Femur (tissue), 1 donor: Measurements from ENCODE around the gene MYLK.
"Not testable (repeated sequence)": the region's sequence is repeated elsewhere in the genome, so short reads cannot be mapped to it uniquely, and the experiment has no call there.

ENCODE experiments used
- DNase-seq: peaks from one replicate; pipeline ENCODE4 v3.0.0-alpha.2; 2017

MYLK gene

GRCh38 chr3:123719061-123719756, 164.9 kb downstream of the MYLK start:
- peak; percentile 86 for DNase-seq

- no peak for DNase-seq
These were observed 166.0 kb downstream of the MYLK start for GRCh38 chr3:123718108-123718507.

GRCh38 chr3:123717451-123717850, 166.7 kb downstream of the MYLK start:
- DNase-seq, result not testable (repeated sequence)

- peak; percentile 75 for DNase-seq
These were observed 167.7 kb downstream of the MYLK start for GRCh38 chr3:123716411-123716810.

- no peak for DNase-seq
These were observed 170.9 kb downstream of the MYLK start for GRCh38 chr3:123713211-123713610.

- no peak for DNase-seq
These were observed 171.9 kb downstream of the MYLK start for GRCh38 chr3:123712077-123712860.

- DNase-seq, result no peak
These were observed 172.8 kb downstream of the MYLK start for GRCh38 chr3:123711356-123711755.

GRCh38 chr3:123708531-123708930, 175.6 kb downstream of the MYLK start:
- no peak for DNase-seq

- not testable (repeated sequence) for DNase-seq
These were observed 176.5 kb downstream of the MYLK start for GRCh38 chr3:123707641-123708040.

GRCh38 chr3:123706871-123707270, 177.3 kb downstream of the MYLK start:
- DNase-seq, result no peak

- DNase-seq, result no peak
These were observed 178.4 kb downstream of the MYLK start for GRCh38 chr3:123705488-123706285.

- not testable (repeated sequence) for DNase-seq
These were observed 180.5 kb downstream of the MYLK start for GRCh38 chr3:123703663-123704062.

GRCh38 chr3:123702720-123703119, 181.4 kb downstream of the MYLK start:
- DNase-seq, result no peak

- DNase-seq, result peak; percentile 72
These were observed 182.1 kb downstream of the MYLK start for GRCh38 chr3:123702057-123702456.

- no peak for DNase-seq
These were observed 183.1 kb downstream of the MYLK start for GRCh38 chr3:123700791-123701722.

- DNase-seq, result no peak
These were observed 185.3 kb downstream of the MYLK start for GRCh38 chr3:123698813-123699212.

- no peak for DNase-seq
These were observed 187.3 kb downstream of the MYLK start for GRCh38 chr3:123696808-123697207.

GRCh38 chr3:123695731-123696640, 188.1 kb downstream of the MYLK start:
- DNase-seq, result no peak

GRCh38 chr3:123695152-123695551, 189.0 kb downstream of the MYLK start:
- no peak for DNase-seq

GRCh38 chr3:123694366-123695087, 189.6 kb downstream of the MYLK start:
- DNase-seq, result no peak
